GM21529 (cell line): ENCODE data around the gene HELZ.
"Not testable (repeated sequence)": the region's sequence is repeated elsewhere in the genome, so short reads cannot be mapped to it uniquely, and the experiment has no call there.

Experiments used
- ATAC-seq: cut with Tn5 transposase; IDR thresholded peaks from one replicate; pipeline ENCODE4 v1.9.1; 2021; ENCODE audit not compliant: unreplicated experiment

HELZ gene

GRCh38 chr17:67123699-67124098 is 121.3 kb downstream of the HELZ start:
- ATAC-seq: no peak

GRCh38 chr17:67121316-67121891 is 123.6 kb downstream of the HELZ start:
- ATAC-seq: no peak

- no peak for ATAC-seq
Observed at GRCh38 chr17:67119102-67119501, 125.9 kb downstream of the HELZ start.

- no peak for ATAC-seq
Observed at GRCh38 chr17:67116045-67116575, 128.9 kb downstream of the HELZ start.

- no peak for ATAC-seq
Observed at GRCh38 chr17:67115401-67115800, 129.6 kb downstream of the HELZ start.

- no peak for ATAC-seq
Observed at GRCh38 chr17:67113486-67113885, 131.5 kb downstream of the HELZ start.

- no peak for ATAC-seq
Observed at GRCh38 chr17:67111808-67112207, 133.2 kb downstream of the HELZ start.

- ATAC-seq: no peak
Observed at GRCh38 chr17:67111327-67111726, 133.7 kb downstream of the HELZ start.

GRCh38 chr17:67110619-67111018 is 134.4 kb downstream of the HELZ start:
- ATAC-seq: no peak

- ATAC-seq: no peak
Observed at GRCh38 chr17:67109111-67109510, 135.9 kb downstream of the HELZ start.

- no peak for ATAC-seq
Observed at GRCh38 chr17:67107811-67108775, 136.9 kb downstream of the HELZ start.

GRCh38 chr17:67107171-67107570 is 137.8 kb downstream of the HELZ start:
- no peak for ATAC-seq

GRCh38 chr17:67105213-67105612 is 139.8 kb downstream of the HELZ start:
- no peak for ATAC-seq

- ATAC-seq: not testable (repeated sequence)
Observed at GRCh38 chr17:67104641-67105040, 140.4 kb downstream of the HELZ start.

GRCh38 chr17:67098006-67098405 is 147.0 kb downstream of the HELZ start:
- no peak for ATAC-seq

- ATAC-seq: no peak
Observed at GRCh38 chr17:67096609-67097008, 148.4 kb downstream of the HELZ start.

- ATAC-seq: no peak
Observed at GRCh38 chr17:67095803-67096202, 149.2 kb downstream of the HELZ start.

GRCh38 chr17:67095291-67095690 is 149.7 kb downstream of the HELZ start:
- ATAC-seq: not testable (repeated sequence)

GRCh38 chr17:67093348-67093747 is 151.6 kb downstream of the HELZ start:
- ATAC-seq: no peak

GRCh38 chr17:67092710-67093109 is 152.3 kb downstream of the HELZ start:
- ATAC-seq: not testable (repeated sequence)

GRCh38 chr17:67092291-67092690 is 152.7 kb downstream of the HELZ start:
- ATAC-seq: no peak

GRCh38 chr17:67090341-67090740 is 154.7 kb downstream of the HELZ start:
- ATAC-seq: no peak
